GM12864 (cell line): ENCODE results near the gene POC1A.

ENCODE experiments used
- DNase-seq: peaks from one replicate; pipeline ENCODE4 v3.0.0-alpha.2; 2011; ENCODE audit warnings: low read depth
- H3K4me3 ChIP-seq: 2 replicates; pipeline ENCODE4 v1.5.1; 2011; ENCODE audit warnings: mild to moderate bottlenecking, low read depth, low read length, control low read depth
- TF ChIP-seq, protein P1 (sequence below): IDR thresholded peaks from 2 replicates; pipeline ENCODE4 v1.5.1; 2011; ENCODE audit warnings: low read depth, mild to moderate bottlenecking, moderate library complexity, low read length, control low read depth, inconsistent platforms; ENCODE audit errors: missing control alignments

The POC1A gene

DNA sequence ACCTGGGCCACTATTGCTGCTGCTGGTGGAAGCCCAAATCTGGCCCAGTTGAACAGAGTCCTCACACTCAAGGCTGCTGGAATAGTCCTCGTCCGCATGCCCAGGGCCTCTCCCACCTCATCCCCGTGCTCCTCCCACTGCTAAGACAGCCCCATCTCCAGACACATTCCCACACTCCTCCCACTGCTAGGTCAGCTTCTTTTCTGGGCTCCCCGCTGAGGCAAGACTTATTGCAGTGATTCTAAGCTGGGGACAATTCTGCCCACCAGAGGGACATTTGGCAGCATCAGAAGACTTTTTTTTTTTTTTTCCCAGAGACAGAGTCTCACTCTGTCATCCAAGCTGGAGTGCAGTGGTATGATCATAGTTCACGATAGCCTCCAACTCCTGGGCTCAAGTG, 35.1 kb downstream of the POC1A start:
- no peak overlapping the region for H3K4me3 ChIP-seq
- TF ChIP-seq, protein P1, sequence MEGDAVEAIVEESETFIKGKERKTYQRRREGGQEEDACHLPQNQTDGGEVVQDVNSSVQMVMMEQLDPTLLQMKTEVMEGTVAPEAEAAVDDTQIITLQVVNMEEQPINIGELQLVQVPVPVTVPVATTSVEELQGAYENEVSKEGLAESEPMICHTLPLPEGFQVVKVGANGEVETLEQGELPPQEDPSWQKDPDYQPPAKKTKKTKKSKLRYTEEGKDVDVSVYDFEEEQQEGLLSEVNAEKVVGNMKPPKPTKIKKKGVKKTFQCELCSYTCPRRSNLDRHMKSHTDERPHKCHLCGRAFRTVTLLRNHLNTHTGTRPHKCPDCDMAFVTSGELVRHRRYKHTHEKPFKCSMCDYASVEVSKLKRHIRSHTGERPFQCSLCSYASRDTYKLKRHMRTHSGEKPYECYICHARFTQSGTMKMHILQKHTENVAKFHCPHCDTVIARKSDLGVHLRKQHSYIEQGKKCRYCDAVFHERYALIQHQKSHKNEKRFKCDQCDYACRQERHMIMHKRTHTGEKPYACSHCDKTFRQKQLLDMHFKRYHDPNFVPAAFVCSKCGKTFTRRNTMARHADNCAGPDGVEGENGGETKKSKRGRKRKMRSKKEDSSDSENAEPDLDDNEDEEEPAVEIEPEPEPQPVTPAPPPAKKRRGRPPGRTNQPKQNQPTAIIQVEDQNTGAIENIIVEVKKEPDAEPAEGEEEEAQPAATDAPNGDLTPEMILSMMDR = no peak
- no peak for DNase-seq

DNA sequence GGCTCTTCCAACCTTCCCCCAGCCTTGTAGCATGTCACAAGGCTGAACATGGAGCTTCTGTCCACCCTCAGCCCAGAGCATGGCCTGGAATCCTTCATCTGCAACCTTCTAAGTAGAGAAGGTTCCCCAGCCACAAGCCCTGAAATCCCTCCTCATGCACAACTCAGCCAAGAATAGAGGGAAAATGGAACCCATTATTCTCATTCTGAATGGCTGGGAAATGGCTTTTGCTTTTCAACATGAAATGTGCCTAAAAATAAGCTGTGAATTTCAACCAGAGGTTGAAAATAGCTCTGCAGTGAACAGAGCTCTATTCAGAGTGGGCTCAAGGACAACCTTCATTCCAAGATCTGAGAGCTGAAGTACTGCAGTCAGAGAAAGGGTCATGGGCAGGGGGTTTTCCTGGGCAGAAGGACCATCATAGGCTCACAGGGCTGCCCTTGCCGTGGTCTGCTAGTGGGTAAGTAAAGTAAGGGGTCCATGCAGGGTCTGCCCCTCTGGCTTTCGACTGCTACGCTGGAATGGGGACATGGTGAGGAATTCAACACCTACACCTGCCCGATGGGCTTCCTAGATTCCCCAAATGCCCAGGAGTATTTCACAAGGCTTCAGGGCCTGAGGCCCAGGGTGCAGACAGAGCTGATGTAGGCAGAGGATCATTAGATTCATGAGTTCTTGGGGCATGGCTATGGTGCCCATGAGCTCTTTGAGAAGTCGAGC, 35.9 kb downstream of the POC1A start:
- TF ChIP-seq, protein P1 = no peak
- H3K4me3 ChIP-seq = no peak overlapping the region
- no peak for DNase-seq

DNA sequence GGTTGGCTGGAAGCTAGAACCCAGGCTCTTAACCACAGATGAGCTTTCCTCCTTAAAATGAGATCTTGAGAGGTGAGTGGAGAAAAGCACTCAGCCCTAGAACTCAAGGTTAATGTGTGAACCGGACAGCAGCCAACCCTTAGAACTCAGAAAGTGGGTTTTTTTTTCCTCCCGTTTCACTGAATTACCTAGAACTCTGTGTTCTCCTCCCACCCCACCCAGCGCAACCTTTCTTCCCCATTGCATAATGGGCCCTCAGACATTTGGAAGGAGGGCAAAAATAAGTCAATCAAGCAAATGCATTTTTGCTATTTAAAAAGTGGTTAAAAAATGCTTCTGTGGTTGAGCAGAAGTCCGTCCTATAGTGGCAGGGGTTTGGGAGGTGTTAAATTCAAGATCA, 36.7 kb downstream of the POC1A start:
- TF ChIP-seq, protein P1 = no peak
- DNase-seq = no peak
- no peak overlapping the region for H3K4me3 ChIP-seq

DNA sequence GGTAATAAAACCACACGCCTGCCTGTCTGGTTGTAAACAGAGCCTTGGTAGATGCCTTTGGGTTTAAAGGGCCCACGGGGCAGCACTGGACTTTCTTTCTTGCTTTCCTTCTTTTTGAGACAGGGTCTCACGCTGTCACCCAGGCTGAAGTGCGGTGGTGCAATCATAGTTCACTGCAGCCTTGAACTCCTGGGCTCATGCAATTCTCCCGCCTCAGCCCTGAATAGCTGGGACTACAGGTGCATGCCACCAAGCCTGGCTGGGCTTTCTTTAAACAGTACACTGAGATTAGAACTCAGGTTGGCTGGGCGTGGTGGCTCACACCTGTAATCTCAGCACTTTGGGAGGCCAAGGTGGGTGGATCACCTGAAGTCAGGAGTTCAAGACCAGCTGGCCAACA, 42.2 kb downstream of the POC1A start:
- no peak for DNase-seq
- H3K4me3 ChIP-seq = no peak overlapping the region
- TF ChIP-seq, protein P1 = no peak

DNA sequence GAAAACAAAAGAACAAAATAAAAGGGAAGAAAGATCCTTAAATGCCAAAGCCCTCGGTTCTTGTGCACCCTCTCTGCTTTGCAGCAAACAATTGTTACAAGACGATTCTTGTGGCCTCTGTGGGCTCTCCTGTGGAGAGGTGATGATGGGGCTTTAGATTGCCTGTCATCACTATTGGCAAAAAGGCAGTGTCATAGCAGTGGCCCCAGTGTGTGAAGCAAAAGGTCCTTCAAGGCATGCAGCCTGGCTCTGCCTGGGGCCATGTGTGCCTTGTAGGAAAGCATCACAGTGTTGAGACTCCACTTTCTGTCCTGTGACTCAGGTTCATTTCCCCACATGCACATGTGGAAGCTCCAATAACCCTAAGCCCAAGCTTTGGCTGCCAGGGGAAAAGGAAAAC, 43.7 kb downstream of the POC1A start:
- no peak for DNase-seq
- TF ChIP-seq, protein P1 = no peak
- no peak overlapping the region for H3K4me3 ChIP-seq

DNA sequence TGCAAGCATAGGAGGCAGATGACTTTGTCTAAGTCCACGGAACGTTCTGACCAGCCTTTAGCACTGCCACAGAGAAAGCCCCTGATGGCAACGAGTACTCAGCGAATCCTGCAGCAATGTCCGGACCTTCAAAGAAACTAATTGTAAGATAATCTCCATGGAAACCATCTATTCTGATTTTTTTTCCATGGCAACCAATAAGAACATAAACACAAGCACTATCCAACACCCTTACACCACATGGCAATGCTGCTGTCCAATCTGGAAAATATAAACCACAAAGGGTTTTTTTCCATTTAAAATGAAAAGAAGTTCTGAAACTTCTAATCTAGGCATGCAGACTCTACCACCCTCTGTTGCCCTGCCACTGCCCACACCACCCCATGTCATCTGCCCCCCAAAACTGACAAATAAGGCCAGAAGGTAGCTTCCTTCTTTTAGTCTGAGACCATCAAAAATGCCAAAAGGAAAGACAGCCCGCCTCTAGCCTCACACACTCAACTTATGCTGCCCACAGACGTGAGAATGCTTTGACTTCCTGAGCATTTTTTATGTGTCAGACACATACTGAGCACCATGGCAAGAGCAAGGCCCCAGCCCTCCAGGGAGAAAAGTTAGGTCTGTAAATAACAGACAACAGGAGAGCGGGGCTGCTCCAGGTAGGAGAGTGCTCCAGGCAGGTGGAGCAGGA, 44.5 kb downstream of the POC1A start:
- DNase-seq = no peak
- TF ChIP-seq, protein P1 = no peak
- no peak overlapping the region for H3K4me3 ChIP-seq
